Gastroesophageal sphincter (tissue), 4 donors: ENCODE results near the gene CDK3. TPM values are rescaled to one million over a fixed set of nuclear protein-coding genes. Genes with fewer than 3 reads are reported as not detected.

Experiments used
- ATAC-seq: fragments of 150-250 bp; one replicate; pipeline ENCODE4 v1.9.1; 2016; ENCODE audit warnings: mild to moderate bottlenecking, moderate library complexity
- H3K27ac ChIP-seq, 4 donors: fragments of 200-600 bp; sonication (generic) in 3 of 4; 1 replicate in 3 of 4; 2 replicates in 1 of 4; pipeline ENCODE4 v1.5.1; 2016 to 2019
- H3K27me3 ChIP-seq: fragments of 200-600 bp; sonication (generic); one replicate; pipeline ENCODE4 v1.5.1; 2019
- H3K36me3 ChIP-seq, 2 donors: fragments of 200-600 bp; sonication (generic); one replicate each; pipeline ENCODE4 v1.5.1; 2019; ENCODE audit warnings: control low read depth in 1 of 2
- H3K4me1 ChIP-seq, 3 donors: fragments of 200-600 bp; sonication (generic); 1 replicate in 2 of 3; 2 replicates in 1 of 3; pipeline ENCODE4 v1.5.1; 2016 to 2019; ENCODE audit warnings: control low read depth in 2 of 3
- H3K4me3 ChIP-seq, 2 donors: fragments of 200-600 bp; sonication (generic); one replicate each; pipeline ENCODE4 v1.5.1; 2019; ENCODE audit warnings: mild to moderate bottlenecking in 1 of 2, moderate library complexity in 1 of 2
- H3K9me3 ChIP-seq, 3 donors: fragments of 200-600 bp; sonication (generic); one replicate each; pipeline ENCODE4 v1.5.1; 2017 to 2019; ENCODE audit warnings: control low read depth in 2 of 3
- EP300 ChIP-seq: sonication (generic); formaldehyde crosslinking; IDR thresholded peaks from one replicate; pipeline ENCODE4 v1.6.1; 2017; ENCODE audit warnings: antibody characterized with exemption, mild to moderate bottlenecking
- POLR2A ChIP-seq, 2 donors: fragments of 450-650 bp; IDR thresholded peaks; one replicate each; pipeline ENCODE4 v1.6.1; 2017; ENCODE audit warnings: antibody characterized with exemption in 2 of 2, mild to moderate bottlenecking in 2 of 2, moderate library complexity in 1 of 2
- POLR2AphosphoS5 ChIP-seq: sonication (generic); formaldehyde crosslinking; IDR thresholded peaks from one replicate; pipeline ENCODE4 v1.6.1; 2017; ENCODE audit warnings: antibody characterized with exemption
- WGBS, 2 donors: methylation state at CpG; one replicate each; pipeline ENCODE4 v1.1.5; 2018; ENCODE audit warnings: low coverage in 1 of 2; 5-methylcytosine and 5-hydroxymethylcytosine counted together
- total RNA-seq, 4 donors: library from RNA; depleted of rRNA; stranded (reverse); fragments of >200 nt; gene quantifications; one replicate each; pipeline ENCODE4 v1.1.0, GENCODE V29; 2016
- TF ChIP-seq, protein P1 (sequence below), 4 experiments: fragments of 200-600 bp in 2 of 4; fragments of 450-650 bp in 2 of 4; sonication (generic) in 1 of 4; IDR thresholded peaks; one replicate each; pipeline ENCODE4 v1.5.1; 2017 to 2019; ENCODE audit warnings: antibody characterized with exemption in 4 of 4, mild to moderate bottlenecking in 2 of 4, moderate library complexity in 2 of 4

CDK3 gene
- total RNA-seq, 4 donors from 2014 or later, result 1.2 to 5.6 (median 2.3) TPM; not detected in 1

DNA sequence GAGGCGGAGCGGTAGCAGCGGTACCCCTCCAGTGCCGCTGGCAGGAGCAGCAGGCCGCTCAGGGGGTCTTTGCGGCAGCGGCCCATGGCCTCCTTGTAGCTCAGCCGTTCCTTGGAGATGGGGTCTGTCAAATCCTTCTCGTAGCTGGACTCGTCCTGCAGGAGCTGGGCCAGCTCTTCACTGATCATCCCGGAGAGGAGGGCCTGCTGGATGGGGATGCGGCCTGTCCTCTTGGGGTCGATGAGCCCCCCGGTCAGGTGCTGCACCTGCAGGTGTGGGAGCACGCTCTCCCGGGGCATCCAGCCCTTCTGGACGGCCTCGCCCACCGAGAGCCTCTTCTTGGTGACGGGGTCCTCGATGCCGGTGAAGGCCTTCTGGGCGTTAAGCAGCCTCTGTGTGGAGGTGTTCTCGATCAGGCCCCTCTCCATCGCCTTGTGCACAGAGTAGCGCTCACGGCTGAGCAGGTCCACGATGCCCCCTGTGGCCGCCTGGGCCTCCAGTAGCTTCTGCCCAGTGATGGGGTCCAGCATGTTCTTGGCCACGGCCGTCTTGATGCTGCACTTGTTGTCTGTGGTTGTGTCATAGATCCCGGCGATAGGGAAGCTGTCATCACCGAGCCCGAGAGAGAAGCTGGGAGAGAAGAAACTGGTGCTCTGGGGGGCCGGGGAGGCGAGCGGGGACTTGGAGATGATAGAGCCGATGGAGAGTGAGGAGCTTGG, 6.6 kb downstream of the CDK3 start:
- Histone ChIP-seq H3K36me3 (peaks cover 0 to 8% of the 10 kb centered on the region in 2 donors), H3K4me1 (peaks cover 0 to 10% (median 0%) of the 10 kb centered on the region in 3 donors), H3K27ac (no peak overlapping the region), H3K9me3 (no peaks in the 10 kb centered on the region), H3K4me3 (no peak overlapping the region), H3K27me3 (no peaks in the 10 kb centered on the region)
- 100% methylated on average over 4 of the region's 39 CpGs; no CpG with 5 or more reads in 1 of the 2 donors for WGBS, 2 donors
- no peak for TF ChIP-seq POLR2AphosphoS5
- TF ChIP-seq POLR2A (IDR thresholded peaks at IDR 0.05), result no peak
- no peak for TF ChIP-seq EP300
- TF ChIP-seq, protein P1, sequence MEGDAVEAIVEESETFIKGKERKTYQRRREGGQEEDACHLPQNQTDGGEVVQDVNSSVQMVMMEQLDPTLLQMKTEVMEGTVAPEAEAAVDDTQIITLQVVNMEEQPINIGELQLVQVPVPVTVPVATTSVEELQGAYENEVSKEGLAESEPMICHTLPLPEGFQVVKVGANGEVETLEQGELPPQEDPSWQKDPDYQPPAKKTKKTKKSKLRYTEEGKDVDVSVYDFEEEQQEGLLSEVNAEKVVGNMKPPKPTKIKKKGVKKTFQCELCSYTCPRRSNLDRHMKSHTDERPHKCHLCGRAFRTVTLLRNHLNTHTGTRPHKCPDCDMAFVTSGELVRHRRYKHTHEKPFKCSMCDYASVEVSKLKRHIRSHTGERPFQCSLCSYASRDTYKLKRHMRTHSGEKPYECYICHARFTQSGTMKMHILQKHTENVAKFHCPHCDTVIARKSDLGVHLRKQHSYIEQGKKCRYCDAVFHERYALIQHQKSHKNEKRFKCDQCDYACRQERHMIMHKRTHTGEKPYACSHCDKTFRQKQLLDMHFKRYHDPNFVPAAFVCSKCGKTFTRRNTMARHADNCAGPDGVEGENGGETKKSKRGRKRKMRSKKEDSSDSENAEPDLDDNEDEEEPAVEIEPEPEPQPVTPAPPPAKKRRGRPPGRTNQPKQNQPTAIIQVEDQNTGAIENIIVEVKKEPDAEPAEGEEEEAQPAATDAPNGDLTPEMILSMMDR (IDR thresholded peaks at IDR 0.05), result no peak
- no peak for ATAC-seq

DNA sequence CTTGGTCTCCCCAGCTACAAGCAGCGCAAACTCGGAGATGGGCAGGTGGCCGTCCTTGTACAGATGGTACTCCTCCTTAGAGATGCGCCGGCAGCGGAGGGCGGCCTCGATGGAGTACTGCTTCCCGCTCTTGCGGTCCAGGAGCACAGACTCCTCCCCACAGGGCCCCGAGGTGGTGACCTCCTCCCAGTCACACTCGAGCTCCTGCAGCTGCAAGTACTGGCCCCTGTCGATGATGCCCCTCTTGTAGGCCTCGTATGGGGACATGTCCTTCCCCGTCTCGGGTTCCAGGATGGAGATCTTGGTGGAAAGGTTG, 7.2 kb downstream of the CDK3 start:
- TF ChIP-seq EP300, result no peak
- TF ChIP-seq, protein P1 (IDR thresholded peaks at IDR 0.05), result no peak
- TF ChIP-seq POLR2AphosphoS5, result no peak
- no peak for TF ChIP-seq POLR2A (IDR thresholded peaks at IDR 0.05)
- 76 to 88% methylated on average over 12 to 13 of the region's 16 CpGs for WGBS, 2 donors
- no peak overlapping the region for H3K27ac ChIP-seq
- no peak for ATAC-seq
- peaks cover 0 to 5% of the 10 kb centered on the region in 2 donors for H3K36me3 ChIP-seq
- H3K4me3 ChIP-seq, result no peak overlapping the region
- H3K9me3 ChIP-seq, result no peaks in the 10 kb centered on the region
- no peaks in the 10 kb centered on the region for H3K27me3 ChIP-seq
- peaks cover 0 to 10% (median 0%) of the 10 kb centered on the region in 3 donors for H3K4me1 ChIP-seq

DNA sequence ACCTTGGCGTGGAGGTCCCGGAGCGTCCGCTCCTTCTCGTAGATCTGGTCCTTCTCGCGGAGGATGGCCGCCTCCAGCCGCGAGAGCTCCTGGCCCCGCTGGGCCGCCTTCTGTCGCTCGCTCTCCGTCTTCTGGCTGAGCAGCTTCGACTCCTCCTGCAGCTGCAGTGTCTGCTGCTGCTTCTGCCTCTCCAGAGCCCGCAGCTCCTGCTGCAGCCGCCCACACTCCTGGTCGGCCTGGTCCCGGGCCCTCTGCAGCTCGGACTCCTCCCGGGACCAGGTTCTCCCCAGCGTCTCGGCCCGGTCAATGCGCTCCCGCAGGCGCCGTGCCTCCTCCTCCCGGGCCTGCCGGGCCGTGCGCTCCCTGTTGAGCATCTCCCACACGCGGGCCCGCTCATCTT, 7.6 kb downstream of the CDK3 start:
- ATAC-seq, result no peak
- no peak for TF ChIP-seq EP300
- TF ChIP-seq POLR2AphosphoS5, result no peak
- TF ChIP-seq, protein P1 (IDR thresholded peaks at IDR 0.05), result no peak
- WGBS, 2 donors, result 92 to 93% methylated on average over 8 to 18 of the region's 36 CpGs

DNA sequence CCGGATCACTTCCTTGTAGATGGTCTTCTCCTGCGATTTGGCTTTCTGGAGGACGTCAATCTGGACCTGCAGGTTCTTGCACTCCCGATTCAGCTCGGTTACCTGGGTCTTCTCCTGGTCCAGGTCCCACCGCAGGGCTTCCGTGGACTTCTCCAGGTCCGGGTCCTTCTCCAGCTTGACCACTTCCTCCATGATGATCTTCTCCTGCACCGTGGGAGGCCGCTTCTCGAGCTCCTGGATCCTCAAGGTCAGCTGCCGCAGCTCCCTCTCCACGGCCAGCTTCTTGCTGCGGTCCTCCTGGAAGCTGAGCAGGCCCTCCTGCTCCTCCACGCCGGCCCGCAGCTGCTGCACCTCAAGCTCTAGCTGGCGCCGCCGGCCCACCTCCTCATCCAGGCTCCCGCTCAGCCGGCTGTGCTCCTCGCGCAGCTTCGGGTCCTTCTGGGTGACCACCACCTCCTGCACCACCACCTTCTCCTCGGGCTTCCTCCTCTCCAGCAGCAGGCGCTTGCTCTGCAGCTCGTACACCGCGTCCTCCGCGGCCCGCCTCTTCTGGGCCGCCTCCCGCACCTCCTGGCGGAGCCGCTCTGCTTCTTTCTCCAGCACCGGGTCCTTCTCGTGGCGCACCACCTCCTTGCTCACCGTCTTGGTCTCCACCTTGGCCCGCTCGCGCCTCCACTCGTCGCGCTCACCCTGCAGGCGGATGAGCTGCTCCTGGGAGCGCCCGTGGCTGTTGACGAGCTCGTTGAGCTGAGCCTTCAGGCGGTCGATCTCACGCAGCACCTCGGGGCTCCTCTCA, 8.2 kb downstream of the CDK3 start:
- 93 to 95% methylated on average over 30 to 38 of the region's 56 CpGs for WGBS, 2 donors
- ATAC-seq, result no peak
- peaks cover 0 to 10% (median 0%) of the 10 kb centered on the region in 3 donors for H3K4me1 ChIP-seq
- H3K36me3 ChIP-seq, result peaks cover 0 to 3% of the 10 kb centered on the region in 2 donors
- no peak overlapping the region for H3K4me3 ChIP-seq
- TF ChIP-seq, protein P1 (IDR thresholded peaks at IDR 0.05), result no peak
- TF ChIP-seq POLR2AphosphoS5 (no peak), EP300 (no peak), POLR2A (IDR thresholded peaks at IDR 0.05) (no peak)
- no peaks in the 10 kb centered on the region for H3K27me3 ChIP-seq
- no peaks in the 10 kb centered on the region for H3K9me3 ChIP-seq
- no peak overlapping the region for H3K27ac ChIP-seq

More for the DNA sequence above, 7.6 kb downstream of the CDK3 start:
- Histone ChIP-seq H3K4me1 (peaks cover 0 to 10% (median 0%) of the 10 kb centered on the region in 3 donors), H3K27me3 (no peaks in the 10 kb centered on the region), H3K27ac (no peak overlapping the region), H3K36me3 (peaks cover 0 to 5% of the 10 kb centered on the region in 2 donors), H3K4me3 (no peak overlapping the region), H3K9me3 (no peaks in the 10 kb centered on the region)
